Activated gamma-delta T cell treated with anti-CD3 and anti-CD28 coated beads, Interleukin-2, amount 50 U/mL, for 16 hours (primary cell): ENCODE measurements around the gene AP3B1.
"Not testable (repeated sequence)": the region's sequence is repeated elsewhere in the genome, so short reads cannot be mapped to it uniquely, and the experiment has no call there.

Source experiments
- DNase-seq: peaks from one replicate; pipeline ENCODE4 v3.0.0-alpha.2; 2020; ENCODE audit warnings: low read depth

Gene AP3B1

DNA sequence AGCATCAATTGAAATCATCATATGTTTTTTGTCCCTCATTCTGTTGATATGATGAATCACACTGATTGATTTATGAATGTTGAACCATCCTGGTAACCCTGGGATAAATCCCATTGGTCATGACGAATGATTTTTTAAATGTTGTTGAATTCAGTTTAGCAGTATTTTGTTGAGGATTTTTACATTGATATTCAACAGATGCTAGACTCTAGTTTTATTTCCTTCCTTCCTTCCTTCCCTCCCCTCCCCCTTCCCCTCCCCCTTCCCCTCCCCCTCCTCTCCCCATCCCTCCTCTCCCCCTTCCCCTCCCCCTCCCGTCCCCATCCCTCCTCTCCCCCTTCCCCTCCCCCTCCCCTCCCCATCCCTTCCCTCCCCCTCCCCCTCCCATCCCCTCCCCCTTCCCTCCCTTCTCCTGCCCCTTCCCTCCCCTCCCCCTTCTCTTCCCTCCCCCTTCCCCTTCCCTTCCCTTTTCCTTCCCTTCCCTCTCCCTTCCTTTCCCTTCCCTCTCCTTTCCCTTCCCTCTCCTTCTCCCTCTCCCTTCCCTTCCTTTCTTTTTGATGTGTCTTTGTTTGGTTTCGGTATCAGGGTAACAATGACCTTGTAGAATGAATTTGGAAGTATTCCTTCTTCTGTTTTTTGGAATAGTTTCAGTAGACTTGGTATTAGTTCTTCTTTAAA lies 142.8 kb downstream of the AP3B1 start:
- no peak for DNase-seq

DNA sequence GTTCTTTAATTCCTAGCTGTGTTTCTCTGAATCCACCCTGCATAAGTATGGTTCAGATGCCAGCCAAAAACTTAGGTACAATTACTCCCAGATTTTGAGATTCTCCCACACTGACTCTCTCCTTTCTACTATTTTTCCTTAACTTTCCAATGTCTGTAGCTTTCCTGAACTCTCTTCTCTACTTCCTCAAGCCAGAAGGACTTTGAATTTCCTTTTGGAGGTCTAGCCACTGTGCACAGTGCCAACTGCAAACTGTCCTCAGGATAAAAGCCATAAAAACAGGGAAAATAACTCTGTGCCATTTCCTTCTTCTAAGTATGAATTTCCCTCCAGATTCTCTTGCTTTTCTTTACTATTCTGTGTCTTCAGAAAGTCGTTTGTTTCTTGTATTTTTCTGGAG lies 157.2 kb downstream of the AP3B1 start:
- no peak for DNase-seq

DNA sequence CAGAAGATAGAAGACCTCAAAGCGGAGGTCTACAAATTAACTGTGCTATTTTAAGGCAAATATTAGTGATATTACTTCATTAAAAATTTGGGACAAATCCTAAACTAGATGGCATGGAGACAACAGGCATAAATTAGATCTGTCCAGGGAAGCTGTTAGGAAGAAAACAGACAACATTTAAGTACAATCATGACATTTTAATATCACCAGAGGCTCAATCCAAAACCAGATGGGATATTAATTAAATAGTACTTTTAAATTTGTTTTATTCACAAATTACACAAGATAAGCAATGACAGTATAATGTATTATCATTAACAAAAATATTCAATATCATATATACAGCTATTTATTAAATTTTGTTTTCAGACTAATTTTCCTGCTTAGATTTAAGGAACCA lies 161.1 kb downstream of the AP3B1 start:
- no peak for DNase-seq

DNA sequence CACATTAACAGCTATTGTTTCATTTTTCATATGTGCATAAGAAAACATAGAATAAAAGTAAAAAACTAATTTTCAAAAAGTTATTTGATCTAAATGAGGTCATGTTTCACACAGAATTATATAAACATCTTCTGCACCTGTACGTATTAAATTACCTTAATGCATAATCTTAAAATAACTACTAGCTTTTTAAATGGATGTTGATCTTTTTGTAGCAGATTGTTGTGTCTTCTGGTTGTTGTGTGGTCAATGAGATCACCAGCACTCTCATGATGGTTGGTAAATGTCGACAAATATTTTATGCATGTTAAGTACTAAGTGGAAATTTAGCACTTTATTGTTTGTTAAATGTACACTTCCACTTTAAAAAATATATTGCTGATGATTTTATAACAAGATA lies 162.0 kb downstream of the AP3B1 start:
- DNase-seq = no peak

DNA sequence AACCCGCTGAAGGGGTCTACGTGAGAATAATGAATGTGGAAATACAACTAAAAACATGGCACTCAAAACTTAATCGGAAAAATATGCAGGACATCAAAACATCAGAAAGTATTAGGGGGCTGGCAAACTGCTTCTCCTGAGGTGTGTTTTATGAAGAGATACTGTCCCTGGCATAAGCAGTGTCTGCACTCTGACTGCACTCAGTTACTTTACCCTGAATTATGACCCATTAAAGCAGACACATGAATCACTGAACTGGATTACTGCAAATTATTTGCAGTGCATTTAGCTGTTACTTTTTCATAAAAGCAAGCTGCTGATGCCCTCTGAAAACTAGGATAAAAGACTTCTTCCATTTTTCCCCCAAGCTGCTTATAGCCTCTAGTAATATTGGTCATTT lies 164.9 kb downstream of the AP3B1 start:
- no peak for DNase-seq

DNA sequence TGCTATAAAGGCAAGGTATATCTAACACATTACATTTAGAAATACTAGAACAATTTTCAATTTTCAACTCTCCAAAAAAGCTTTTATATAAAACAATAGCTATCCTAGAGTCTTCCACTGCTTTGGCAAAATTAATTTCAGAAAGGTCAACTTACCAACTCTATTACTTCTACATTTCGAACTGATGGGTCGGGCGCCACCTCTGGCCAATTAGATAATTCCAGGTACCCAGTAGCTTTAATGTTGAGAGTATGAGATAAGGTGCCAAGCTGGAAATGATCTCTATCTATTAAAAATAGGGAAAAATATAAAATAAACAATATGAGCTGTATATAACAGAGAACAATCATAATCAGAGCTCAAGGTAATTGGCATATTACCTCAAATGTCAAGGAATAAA lies 166.6 kb downstream of the AP3B1 start:
- no peak for DNase-seq

- DNase-seq = no peak
These were observed 168.0 kb downstream of the AP3B1 start for GRCh38 chr5:78126536-78126935.

- no peak for DNase-seq
These were observed 178.3 kb downstream of the AP3B1 start for GRCh38 chr5:78116167-78116566.

GRCh38 chr5:78113689-78114264 lies 180.7 kb downstream of the AP3B1 start:
- no peak for DNase-seq

DNA sequence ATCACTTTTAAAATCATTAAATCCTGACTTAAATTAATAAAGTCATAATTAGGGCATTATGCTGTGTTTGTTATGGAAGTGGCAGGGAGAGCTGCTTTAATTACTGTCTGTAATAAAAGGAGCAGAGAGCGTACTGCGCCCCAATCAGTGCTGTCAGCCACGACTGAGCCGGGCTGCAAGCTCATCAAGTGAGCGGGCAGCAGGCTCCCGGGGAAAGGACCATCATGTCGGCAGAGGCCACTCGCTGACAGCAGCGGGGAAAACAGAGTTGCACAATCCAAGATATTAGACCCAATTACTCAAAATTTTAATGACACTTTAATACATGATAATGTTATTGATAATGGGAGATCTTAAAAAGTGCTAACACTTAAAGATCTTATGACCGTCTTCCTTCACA lies 181.6 kb downstream of the AP3B1 start:
- no peak for DNase-seq

DNA sequence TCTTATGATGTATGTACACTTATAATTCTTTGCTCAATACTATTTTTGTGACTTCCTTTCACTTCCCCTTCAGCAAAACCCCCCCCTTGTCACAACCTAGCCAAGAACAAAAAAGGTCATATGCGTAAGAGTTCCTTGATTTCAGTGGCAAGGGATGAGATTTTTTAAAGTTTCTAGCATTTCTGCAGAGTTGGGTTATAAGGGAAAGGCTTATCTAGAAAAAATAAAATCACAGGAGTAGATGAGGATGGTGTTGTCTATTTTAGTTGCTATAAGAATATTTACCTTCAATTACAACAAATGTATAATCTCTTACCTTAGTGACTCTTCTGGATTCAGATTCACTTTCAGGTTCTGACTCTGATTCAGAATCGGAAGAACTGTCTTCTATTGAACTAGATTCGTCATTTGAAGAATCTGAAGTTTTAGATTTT lies 184.6 kb downstream of the AP3B1 start:
- DNase-seq = no peak

- DNase-seq = no peak
These were observed 185.9 kb downstream of the AP3B1 start for GRCh38 chr5:78108564-78108963.

DNA sequence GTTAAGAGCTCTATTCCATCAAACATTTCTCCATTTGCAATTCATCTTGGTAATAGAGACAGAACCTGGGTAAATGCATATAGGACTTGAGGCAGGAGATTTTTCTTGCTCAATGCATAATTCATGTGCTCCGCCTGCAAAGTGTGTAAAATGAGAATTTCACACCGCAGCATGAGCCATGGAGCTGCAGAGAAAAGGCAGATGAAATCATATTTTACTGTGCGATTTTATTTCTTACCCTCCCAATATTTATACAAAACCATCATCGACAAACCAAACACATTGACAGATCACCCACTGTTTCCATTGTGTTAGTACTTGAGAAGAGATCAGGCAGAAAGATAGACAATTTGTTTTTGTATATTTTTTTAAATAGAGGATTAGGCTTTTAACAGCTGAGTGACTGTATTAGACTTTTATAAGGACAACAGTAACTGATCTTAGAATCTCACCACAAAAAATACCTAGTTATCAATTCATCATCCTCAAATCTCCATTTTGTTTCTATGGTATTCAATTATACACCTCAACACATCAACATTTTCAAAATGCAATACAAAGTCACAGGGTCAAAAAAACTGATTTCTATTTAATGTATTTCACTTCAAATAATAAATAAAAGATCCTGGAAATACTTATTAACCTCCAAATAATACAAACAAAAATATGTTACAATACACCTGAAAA lies 191.1 kb downstream of the AP3B1 start:
- no peak for DNase-seq

DNA sequence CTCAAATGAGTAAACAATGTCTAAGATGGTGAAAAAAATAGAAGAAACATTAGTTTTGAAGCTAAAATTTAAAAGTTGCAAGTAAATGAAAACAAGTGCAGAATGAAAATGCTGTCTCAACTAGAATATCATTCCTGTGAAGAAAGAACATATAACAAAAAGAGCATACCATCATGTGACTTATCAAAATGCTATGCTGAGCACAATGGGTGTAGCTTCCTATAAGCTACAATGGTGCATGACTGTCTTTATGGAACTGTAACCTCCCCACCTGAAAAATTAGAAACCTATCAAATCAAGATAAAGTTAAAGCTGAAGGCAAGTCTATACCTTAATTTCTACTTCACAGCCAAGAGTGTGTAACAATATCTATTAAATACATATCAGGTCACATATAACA lies 192.0 kb downstream of the AP3B1 start:
- no peak for DNase-seq

DNA sequence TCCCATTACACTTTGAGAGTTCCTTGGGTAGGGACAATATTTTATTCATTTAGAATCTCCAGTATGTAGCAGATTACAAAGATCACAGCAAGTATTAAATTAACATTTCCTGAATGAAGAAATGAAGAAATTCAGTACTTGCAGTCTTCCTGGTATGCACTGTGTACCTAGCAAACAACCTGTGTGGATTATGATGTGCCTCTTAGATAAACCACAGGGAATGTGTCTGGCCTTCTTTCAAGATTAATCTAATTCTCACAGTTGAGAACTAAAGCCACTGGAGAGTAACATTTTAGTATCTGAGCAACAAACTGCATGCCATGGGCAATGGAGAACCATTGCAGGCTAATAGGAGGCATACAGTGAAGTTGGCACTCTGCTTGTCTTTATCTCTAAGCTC lies 199.4 kb downstream of the AP3B1 start:
- DNase-seq = no peak

DNA sequence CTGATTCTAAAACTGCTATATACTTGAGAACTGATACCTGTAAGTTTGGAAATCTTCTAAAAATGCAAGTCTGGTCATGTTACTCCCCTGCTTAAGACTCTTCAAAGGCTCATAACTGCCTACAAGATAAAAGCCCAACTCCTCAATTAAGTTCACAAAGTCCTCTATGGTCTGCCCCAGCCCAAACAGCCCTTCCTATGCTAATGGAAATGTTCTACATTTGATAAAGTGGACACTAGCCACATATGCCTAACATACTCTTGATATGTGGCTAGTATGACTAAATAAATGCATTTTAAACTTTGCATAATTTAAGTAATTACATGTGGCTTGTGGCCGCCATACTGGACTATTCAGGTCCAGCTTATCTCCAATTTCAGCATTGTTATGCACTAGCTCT lies 204.5 kb downstream of the AP3B1 start:
- DNase-seq = no peak

DNA sequence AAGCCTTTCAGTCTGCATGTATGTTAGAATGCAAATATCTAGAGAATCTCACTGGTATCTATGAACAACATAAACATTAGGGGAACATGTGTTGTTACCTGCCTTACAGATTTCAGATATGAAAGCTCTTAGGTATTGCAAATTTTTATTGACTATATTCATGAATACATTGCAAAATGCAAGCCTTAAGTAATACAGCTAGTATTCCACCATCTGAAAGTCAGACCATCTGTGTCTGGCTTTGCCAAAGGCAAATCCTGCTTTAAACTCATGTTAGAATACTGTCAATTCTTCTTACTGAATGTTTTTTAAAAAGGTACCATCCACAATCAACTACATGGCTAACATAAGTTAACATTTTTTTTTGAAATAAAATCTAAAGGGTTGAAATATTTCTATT lies 215.6 kb downstream of the AP3B1 start:
- no peak for DNase-seq

GRCh38 chr5:78077369-78078068 lies 217.0 kb downstream of the AP3B1 start:
- DNase-seq = no peak

GRCh38 chr5:78076351-78076750 lies 218.1 kb downstream of the AP3B1 start:
- DNase-seq = no peak

DNA sequence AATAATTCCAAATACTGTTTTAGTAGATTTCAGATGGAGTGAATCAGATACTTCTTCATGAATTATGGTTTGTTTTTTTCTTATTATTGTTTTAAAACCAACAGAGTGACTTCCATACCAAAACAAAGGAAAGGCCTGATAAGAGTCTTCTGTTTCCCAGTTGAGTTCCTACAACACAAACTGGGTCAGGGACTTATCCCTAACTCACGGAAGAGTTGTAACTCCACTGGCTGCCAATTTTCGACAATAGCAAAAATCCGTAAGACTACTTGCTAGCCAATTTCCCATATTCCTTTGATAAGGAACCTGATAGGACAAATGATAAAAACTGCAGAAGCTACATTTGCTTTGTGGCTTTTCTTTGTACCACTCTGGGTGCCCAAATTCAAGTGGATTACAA lies 219.2 kb downstream of the AP3B1 start:
- DNase-seq = no peak

- not testable (repeated sequence) for DNase-seq
These were observed 223.8 kb downstream of the AP3B1 start for GRCh38 chr5:78070691-78071090.

GRCh38 chr5:78067581-78067980 lies 226.9 kb downstream of the AP3B1 start:
- DNase-seq = not testable (repeated sequence)

- DNase-seq = not testable (repeated sequence)
These were observed 227.8 kb downstream of the AP3B1 start for GRCh38 chr5:78066722-78067121.
